Tibial artery (tissue), 4 donors: ENCODE measurements around the gene CERKL.

ENCODE experiments used
- DNase-seq, 2 donors: peaks; one replicate each; pipeline ENCODE4 v3.0.0-alpha.2; 2019
- H3K27ac ChIP-seq, 2 donors: fragments of 200-600 bp; sonication (generic) in 1 of 2; 1 replicate in 1 of 2; 2 replicates in 1 of 2; pipeline ENCODE4 v1.5.1; 2018 to 2019; ENCODE audit warnings: mild to moderate bottlenecking in 1 of 2
- H3K27me3 ChIP-seq, 2 donors: fragments of 200-600 bp; sonication (generic) in 1 of 2; one replicate each; pipeline versions ENCODE4 v1.5.1 to v1.6.0; 2016 to 2019
- H3K36me3 ChIP-seq, 3 donors: fragments of 200-600 bp; sonication (generic) in 2 of 3; one replicate each; pipeline ENCODE4 v1.5.1; 2016 to 2019; ENCODE audit warnings: mild to moderate bottlenecking in 2 of 3
- H3K4me1 ChIP-seq, 4 donors: fragments of 200-600 bp; sonication (generic) in 2 of 4; 1 replicate in 3 of 4; 2 replicates in 1 of 4; pipeline ENCODE4 v1.5.1; 2016 to 2019
- H3K4me3 ChIP-seq, 2 donors: fragments of 200-600 bp; sonication (generic) in 1 of 2; 1 replicate in 1 of 2; 2 replicates in 1 of 2; pipeline ENCODE4 v1.5.1; 2018 to 2019; ENCODE audit warnings: mild to moderate bottlenecking in 2 of 2
- H3K9me3 ChIP-seq, 3 donors: fragments of 200-600 bp; sonication (generic) in 1 of 3; one replicate each; pipeline ENCODE4 v1.5.1; 2016 to 2019
- CTCF ChIP-seq, 2 experiments: fragments of 200-600 bp in 1 of 2; fragments of 450-650 bp in 1 of 2; IDR thresholded peaks; one replicate each; pipeline ENCODE4 v1.5.1; 2017 to 2019; ENCODE audit warnings: antibody characterized with exemption in 2 of 2, mild to moderate bottlenecking in 1 of 2, moderate library complexity in 1 of 2
- intact Hi-C: fragments of 100-400 bp; cut with DNase I; formaldehyde crosslinking; loops from one replicate; pipeline ENCODE4 v1.15.0; 2023; ENCODE audit warnings: low total_unique reads

CERKL gene

GRCh38 chr2:181621779-181622490 lies 35.0 kb downstream of the CERKL start:
- H3K4me3 ChIP-seq = no peak overlapping the region
- no peaks in the 10 kb centered on the region for H3K4me1 ChIP-seq
- H3K9me3 ChIP-seq = no peaks in the 10 kb centered on the region
- TF ChIP-seq CTCF (IDR thresholded peaks at IDR 0.05) = no peak
- no peaks in the 10 kb centered on the region for H3K27me3 ChIP-seq
- intact Hi-C loops = no loop called here
- H3K27ac ChIP-seq = no peak overlapping the region
- H3K36me3 ChIP-seq = no peaks in the 10 kb centered on the region
- DNase-seq = no peak

GRCh38 chr2:181619516-181619915 lies 37.4 kb downstream of the CERKL start:
- H3K27me3 ChIP-seq = no peaks in the 10 kb centered on the region
- H3K36me3 ChIP-seq = no peaks in the 10 kb centered on the region
- intact Hi-C loops = no loop called here
- no peak overlapping the region for H3K4me3 ChIP-seq
- H3K4me1 ChIP-seq = no peaks in the 10 kb centered on the region
- no peak for DNase-seq
- TF ChIP-seq CTCF (IDR thresholded peaks at IDR 0.05) = no peak
- no peaks in the 10 kb centered on the region for H3K9me3 ChIP-seq
- no peak overlapping the region for H3K27ac ChIP-seq

GRCh38 chr2:181616715-181617114 lies 40.2 kb downstream of the CERKL start:
- Histone ChIP-seq H3K4me1 (no peaks in the 10 kb centered on the region), H3K27me3 (no peaks in the 10 kb centered on the region), H3K27ac (no peak overlapping the region), H3K36me3 (no peaks in the 10 kb centered on the region), H3K4me3 (no peak overlapping the region), H3K9me3 (no peaks in the 10 kb centered on the region)
- TF ChIP-seq CTCF (IDR thresholded peaks at IDR 0.05) = no peak
- intact Hi-C loops = no loop called here
- DNase-seq = no peak

GRCh38 chr2:181614874-181615638 lies 41.8 kb downstream of the CERKL start:
- no peak for DNase-seq
- no peak overlapping the region for H3K4me3 ChIP-seq

GRCh38 chr2:181613241-181613640 lies 43.7 kb downstream of the CERKL start:
- Histone ChIP-seq H3K4me1 (no peaks in the 10 kb centered on the region), H3K27me3 (no peaks in the 10 kb centered on the region), H3K27ac (no peak overlapping the region), H3K4me3 (no peak overlapping the region), H3K9me3 (no peaks in the 10 kb centered on the region), H3K36me3 (no peaks in the 10 kb centered on the region)
- intact Hi-C loops = no loop called here
- TF ChIP-seq CTCF (IDR thresholded peaks at IDR 0.05) = no peak
- no peak for DNase-seq

More at GRCh38 chr2:181614874-181615638, 41.8 kb downstream of the CERKL start:
- no peak for TF ChIP-seq CTCF (IDR thresholded peaks at IDR 0.05)
- Histone ChIP-seq H3K27me3 (no peaks in the 10 kb centered on the region), H3K36me3 (no peaks in the 10 kb centered on the region), H3K4me1 (no peaks in the 10 kb centered on the region), H3K27ac (no peak overlapping the region), H3K9me3 (no peaks in the 10 kb centered on the region)
- intact Hi-C loops = no loop called here
